ENCODE data around the gene CNOT8.

GRCh38 chr5:154884424-154884823 is 26.0 kb downstream of the CNOT8 start:
- TF ChIP-seq CTCF (IDR thresholded peaks at IDR 0.05) (no peak), POLR2A (IDR thresholded peaks at IDR 0.05) (no peak), EP300 (IDR thresholded peaks at IDR 0.05) (no peak), POLR2AphosphoS5 (IDR thresholded peaks at IDR 0.05) (no peak)

Data from sigmoid colon (tissue), 4 donors.